K562 (cell line): ENCODE measurements around the gene CYP1B1. TPM values are rescaled to one million over a fixed set of nuclear protein-coding genes. Genes with fewer than 3 reads are reported as not detected.
A peak's percentile ranks its signal among the peaks of the same experiment; 100 is the strongest.

Experiments used
- ATAC-seq: fragments of 200-7000 bp; cut with Tn5 transposase; 3 replicates; pipeline ENCODE4 v1.9.1; 2020; ENCODE audit warnings: moderate library complexity
- BruUV-seq: library from RNA; stranded (reverse); fragments of 400-500 nt; replicated peaks from 2 replicates; lab custom pipeline; 2021; lab: Mats Ljungman, UMichigan
- CTCF ChIA-PET: fragments of 300-600 bp; formaldehyde crosslinking; extraction: SDS; loops from one replicate; lab custom pipeline; 2021; ENCODE audit warnings: low intra/inter-chr PET ratio; lab: Yijun Ruan, JAX
- POLR2A ChIA-PET: fragments of 300-600, 350-650 bp; sonication (Branson Sonifier 250); formaldehyde crosslinking; extraction: SDS; loops from one replicate; lab custom pipeline; 2021; ENCODE audit warnings: antibody characterized with exemption, inconsistent platforms; lab: Yijun Ruan, JAX
- DNase-seq, 4 experiments: peaks; one replicate each; pipeline versions ENCODE4 v3.0.0 to v3.0.0-alpha.2; 2011 to 2018; ENCODE audit warnings: low spot score in 3 of 4, mixed read lengths in 3 of 4; ENCODE audit errors: extremely low read depth in 1 of 4
- FAIRE-seq: peaks from 2 replicates; lab custom pipeline; 2011; peaks lifted over from hg19 to GRCh38; lab: Jason Lieb, UNC
- H2AFZ ChIP-seq: 2 replicates; pipeline ENCODE4 v1.6.0; 2011; ENCODE audit warnings: low read depth, low read length, control low read depth, inconsistent platforms
- H3K27ac ChIP-seq: fragments of 200-600 bp; 3 replicates; pipeline ENCODE4 v1.8.0; 2011; ENCODE audit warnings: low read depth, mild to moderate bottlenecking, control low read depth, inconsistent platforms, low read length, moderate library complexity, mixed read lengths; ENCODE audit errors: extremely low read depth
- H3K27me3 ChIP-seq, 2 experiments: fragments of 300-600 bp in 1 of 2; 2 replicates in 1 of 2; 3 replicates in 1 of 2; pipeline versions ENCODE4 v1.6.0 to v1.8.0; 2011; ENCODE audit warnings: inconsistent platforms in 2 of 2, low read length in 2 of 2, mild to moderate bottlenecking in 1 of 2, mixed read lengths in 1 of 2, moderate library complexity in 1 of 2; ENCODE audit not compliant: control insufficient read depth in 2 of 2, insufficient read depth in 2 of 2
- H3K36me3 ChIP-seq: fragments of 300-600 bp; 3 replicates; pipeline ENCODE4 v1.8.0; 2011; ENCODE audit warnings: mild to moderate bottlenecking, low read length, inconsistent platforms; ENCODE audit not compliant: control insufficient read depth, insufficient read depth
- H3K4me1 ChIP-seq, 2 experiments: fragments of 200-600 bp in 1 of 2; replicated peaks in 1 of 2; 2 replicates in 1 of 2; 3 replicates in 1 of 2; pipeline versions ENCODE4 v1.5.1 to v1.8.0; 2011; ENCODE audit warnings: inconsistent platforms in 2 of 2, low read length in 2 of 2, mild to moderate bottlenecking in 1 of 2, mixed read lengths in 1 of 2, moderate library complexity in 1 of 2; ENCODE audit not compliant: control insufficient read depth in 2 of 2, insufficient read depth in 2 of 2
- H3K4me2 ChIP-seq: 2 replicates; pipeline ENCODE4 v1.6.1; 2011; ENCODE audit warnings: low read length, control low read depth, inconsistent platforms, mixed read lengths; ENCODE audit not compliant: insufficient read depth
- H3K4me3 ChIP-seq: fragments of 200-600 bp; sonication (generic), shearing (Covaris generic); 2 replicates; pipeline ENCODE4 v1.5.1; 2016; ENCODE audit warnings: control low read depth, inconsistent platforms
- H3K79me2 ChIP-seq: fragments of 200-600 bp; 3 replicates; pipeline ENCODE4 v1.8.0; 2011; ENCODE audit warnings: low read length, inconsistent platforms; ENCODE audit not compliant: control insufficient read depth, insufficient read depth
- H3K9ac ChIP-seq, 2 experiments: 2 replicates each; pipeline versions ENCODE4 v1.6.0 to v1.6.1; 2011; ENCODE audit warnings: low read depth in 2 of 2, low read length in 2 of 2, control low read depth in 1 of 2, inconsistent platforms in 1 of 2, mild to moderate bottlenecking in 1 of 2, mixed read lengths in 1 of 2; ENCODE audit not compliant: insufficient read depth in 1 of 2
- H3K9me1 ChIP-seq: one replicate; pipeline ENCODE4 v1.6.0; 2011; ENCODE audit warnings: inconsistent platforms, mild to moderate bottlenecking, low read length, moderate library complexity; ENCODE audit not compliant: control insufficient read depth, insufficient read depth
- H3K9me3 ChIP-seq: replicated peaks from 2 replicates; pipeline ENCODE4 v1.5.1; 2011; ENCODE audit warnings: low read depth, low read length, inconsistent platforms; ENCODE audit not compliant: control insufficient read depth, insufficient read depth
- H4K20me1 ChIP-seq: replicated peaks from 2 replicates; pipeline ENCODE4 v1.6.1; 2011; ENCODE audit warnings: low read length, inconsistent platforms, mixed read lengths; ENCODE audit not compliant: control insufficient read depth, insufficient read depth
- EWSR1 ChIP-seq: fragments of 450-650 bp; IDR thresholded peaks from 2 replicates; pipeline ENCODE4 v1.6.1; 2018; ENCODE audit warnings: borderline replicate concordance, mild to moderate bottlenecking, low read depth, moderate library complexity; ENCODE audit not compliant: partially characterized antibody
- GABPA ChIP-seq: fragments of 200-800 bp; sonication (Bioruptor generic); conservative IDR thresholded peaks from 2 replicates; pipeline ENCODE4 v1.6.1; 2016; ENCODE audit warnings: low read depth, missing genetic modification characterization, missing compliant biosample characterization
- GABPB1 ChIP-seq: sonication (generic); formaldehyde crosslinking; IDR thresholded peaks from 2 replicates; pipeline ENCODE4 v1.8.0; 2022; ENCODE audit warnings: mild to moderate bottlenecking, missing genetic modification reagents
- GATA2 ChIP-seq: sonication (generic); formaldehyde crosslinking; IDR thresholded peaks from 2 replicates; pipeline ENCODE4 v1.4.0; 2020; ENCODE audit warnings: mild to moderate bottlenecking, missing genetic modification reagents
- HDAC1 ChIP-seq, 2 experiments: fragments of 450-650 bp; IDR thresholded peaks; 2 replicates each; pipeline ENCODE4 v1.6.1; 2016 to 2017; ENCODE audit warnings: inconsistent platforms in 1 of 2, mild to moderate bottlenecking in 1 of 2, moderate library complexity in 1 of 2
- MEIS2 ChIP-seq: fragments of 450-650 bp; IDR thresholded peaks from 2 replicates; pipeline ENCODE4 v1.6.1; 2014; ENCODE audit warnings: mild to moderate bottlenecking; ENCODE audit not compliant: partially characterized antibody
- NFE2 ChIP-seq: IDR thresholded peaks from 2 replicates; pipeline ENCODE4 v1.6.1; 2014; ENCODE audit warnings: antibody characterized with exemption, low read depth
- PKNOX1 ChIP-seq: fragments of 450-650 bp; IDR thresholded peaks from 2 replicates; pipeline ENCODE4 v1.6.1; 2016
- SMARCE1 ChIP-seq: fragments of 450-650 bp; IDR thresholded peaks from 2 replicates; pipeline ENCODE4 v1.7.1; 2016; ENCODE audit warnings: mild to moderate bottlenecking
- ZNF23 ChIP-seq: fragments of 250-450 bp; sonication (Bioruptor Pico); IDR thresholded peaks from 2 replicates; pipeline ENCODE4 v1.4.0; 2020; ENCODE audit warnings: mild to moderate bottlenecking
- WGBS: fragments of 100-300 bp; shearing (Covaris generic); methylation state at CpG from one replicate; pipeline ENCODE4 v1.1.6; 2016; ENCODE audit warnings: low coverage, mixed read lengths; ENCODE audit not compliant: insufficient coverage; ENCODE audit errors: missing lambda C conversion rate; 5-methylcytosine and 5-hydroxymethylcytosine counted together
- in situ Hi-C: fragments of 300-500 bp; cut with MboI; formaldehyde crosslinking; loops from 4 replicates; pipeline ENCODE4 v1.15.0; 2018; ENCODE audit warnings: inconsistent platforms, mixed read lengths
- intact Hi-C: fragments of 100-400 bp; cut with micrococcal nuclease; formaldehyde crosslinking; loops from 2 replicates; pipeline ENCODE4 v1.14.2; 2022
- polyA plus RNA-seq, 8 experiments: library from polyadenylated mRNA; depleted of rRNA in 4 of 8; stranded (reverse) in 5 of 8; unstranded in 3 of 8; fragments of >200 nt; fragmentation: Nextera tagmentation in 2 of 8; fragmentation: Illumina TruSeq in 1 of 8; extraction: Ambion mirVana in 2 of 8; extraction: Trizol in 1 of 8; gene quantifications; 2 replicates each; pipeline versions ENCODE4 v1.2.1 to v1.2.3, GENCODE V29; 2011 to 2014; ENCODE audit warnings: inconsistent platforms in 1 of 8, missing spikeins in 1 of 8
- total RNA-seq, 7 experiments: library from RNA; depleted of rRNA in 6 of 7; stranded (reverse); fragments of >200 nt in 6 of 7; fragmentation: Illumina TruSeq in 2 of 7; extraction: Trizol in 2 of 7; gene quantifications; 2 replicates each; pipeline versions ENCODE4 v1.2.1 to v1.2.3, GENCODE V29; 2011 to 2021; ENCODE audit warnings: low replicate concordance in 1 of 7
- TF ChIP-seq, protein P1 (sequence below), 2 experiments: IDR thresholded peaks in 1 of 2; conservative IDR thresholded peaks in 1 of 2; 2 replicates each; pipeline ENCODE4 v1.6.1; 2016; ENCODE audit warnings: low read depth in 2 of 2, mild to moderate bottlenecking in 1 of 2, missing compliant biosample characterization in 1 of 2, missing genetic modification characterization in 1 of 2, moderate library complexity in 1 of 2
- TF ChIP-seq, protein P2 (sequence below): fragments of 250-450 bp; sonication (Bioruptor Pico); IDR thresholded peaks from 2 replicates; pipeline ENCODE4 v1.5.1; 2021; ENCODE audit warnings: mild to moderate bottlenecking

The CYP1B1 gene
- total and polyA plus RNA-seq, 9 of the 15 experiments (the other 6 are each of a cell fraction or from before 2014, with no cell fraction given), result 0.07 TPM; not detected in 8

GRCh38 chr2:38106405-38107094 is 30.6 kb upstream of the CYP1B1 start:
- DNase-seq (no peak), ATAC-seq (no peak; the same call in 1 of the 3 replicates), FAIRE-seq (no peak)
- Histone ChIP-seq H3K4me1 (no peaks in the 10 kb centered on the region), H3K79me2 (no peaks in the 10 kb centered on the region), H3K9me1 (no peaks in the 10 kb centered on the region), H3K4me2 (no peak overlapping the region; the same call in 1 of the 2 replicates), H3K9me3 (0 out of 2 replicates have a peak, but pooled peaks cover 1% of the 10 kb centered on the region), H3K36me3 (no peaks in the 10 kb centered on the region), H4K20me1 (no peaks in the 10 kb centered on the region), H2AFZ (peak overlapping the region; percentile 53), H3K4me3 (no peak overlapping the region), H3K27ac (no peak overlapping the region), H3K9ac (no peak overlapping the region), H3K27me3 (peaks cover 11 to 38% of the 10 kb centered on the region in 2 experiments)
- no TSS peak for BruUV-seq
- TF ChIP-seq GATA2 (CRISPR knock-in tag), result no peak
- TF ChIP-seq, protein P1, sequence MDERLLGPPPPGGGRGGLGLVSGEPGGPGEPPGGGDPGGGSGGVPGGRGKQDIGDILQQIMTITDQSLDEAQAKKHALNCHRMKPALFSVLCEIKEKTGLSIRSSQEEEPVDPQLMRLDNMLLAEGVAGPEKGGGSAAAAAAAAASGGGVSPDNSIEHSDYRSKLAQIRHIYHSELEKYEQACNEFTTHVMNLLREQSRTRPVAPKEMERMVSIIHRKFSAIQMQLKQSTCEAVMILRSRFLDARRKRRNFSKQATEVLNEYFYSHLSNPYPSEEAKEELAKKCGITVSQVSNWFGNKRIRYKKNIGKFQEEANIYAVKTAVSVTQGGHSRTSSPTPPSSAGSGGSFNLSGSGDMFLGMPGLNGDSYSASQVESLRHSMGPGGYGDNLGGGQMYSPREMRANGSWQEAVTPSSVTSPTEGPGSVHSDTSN (CRISPR knock-in tag; IDR thresholded peaks at IDR 0.05; ENCODE audit: low read depth), result no peak
- TF ChIP-seq, protein P1 (tag; conservative IDR thresholded peaks at IDR 0.05; ENCODE audit: low read depth), result peak; percentile 78
- TF ChIP-seq GABPB1 (CRISPR knock-in tag), result no peak
- peak; percentile 67 for TF ChIP-seq MEIS2
- peak; percentile 61 for TF ChIP-seq PKNOX1
- no peak for TF ChIP-seq SMARCE1
- TF ChIP-seq ZNF23, result no peak
- TF ChIP-seq EWSR1, result no peak
- TF ChIP-seq HDAC1 (IDR thresholded peaks at IDR 0.05), result no peak
- TF ChIP-seq NFE2, result 0 out of 2 replicates have a peak, but pooled peaks have one; percentile 5
- 0 out of 2 replicates have a peak, but pooled peaks have one; percentile 23 for TF ChIP-seq GABPA
- TF ChIP-seq, protein P2, sequence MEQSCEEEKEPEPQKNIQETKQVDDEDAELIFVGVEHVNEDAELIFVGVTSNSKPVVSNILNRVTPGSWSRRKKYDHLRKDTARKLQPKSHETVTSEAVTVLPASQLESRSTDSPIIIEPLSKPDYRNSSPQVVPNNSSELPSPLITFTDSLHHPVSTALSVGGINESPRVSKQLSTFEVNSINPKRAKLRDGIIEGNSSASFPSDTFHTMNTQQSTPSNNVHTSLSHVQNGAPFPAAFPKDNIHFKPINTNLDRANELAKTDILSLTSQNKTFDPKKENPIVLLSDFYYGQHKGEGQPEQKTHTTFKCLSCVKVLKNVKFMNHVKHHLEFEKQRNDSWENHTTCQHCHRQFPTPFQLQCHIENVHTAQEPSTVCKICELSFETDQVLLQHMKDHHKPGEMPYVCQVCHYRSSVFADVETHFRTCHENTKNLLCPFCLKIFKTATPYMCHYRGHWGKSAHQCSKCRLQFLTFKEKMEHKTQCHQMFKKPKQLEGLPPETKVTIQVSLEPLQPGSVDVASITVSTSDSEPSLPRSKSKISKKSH, result no peak
- POLR2A ChIA-PET, result interaction anchor here (0.7 to 1.3 kb wide), 3 partner anchors 15 to 470 kb away, joined by 3 to 5 read pairs (median 3); no protein-coding TSS in a partner anchor
- in situ Hi-C loops (no loop called here), intact Hi-C loops (no loop called here)
- CTCF ChIA-PET, result no interaction called here
- whole genome bisulfite sequencing, result 5% methylated on average over 7 of the region's 7 CpGs
